ENCODE data around the gene CXCL9.

DNA sequence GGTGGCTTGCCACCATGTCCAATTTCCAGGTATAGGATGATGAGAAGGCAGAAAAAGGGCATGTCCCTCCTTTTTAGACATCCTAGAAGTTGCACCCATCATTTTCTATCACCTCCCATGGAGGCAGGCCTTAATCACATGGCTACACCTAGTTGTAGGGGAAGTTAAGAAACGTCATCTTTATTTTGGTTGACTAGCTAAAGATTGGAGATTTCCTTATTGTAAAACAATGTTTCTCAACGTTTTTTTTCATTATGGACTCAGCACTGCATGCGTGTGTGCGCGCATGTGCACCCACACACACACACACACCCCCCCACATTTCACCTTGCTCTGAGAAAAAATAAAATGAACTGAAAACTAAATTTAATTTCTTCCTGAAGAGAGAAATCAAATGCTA, 2.0 kb upstream of the CXCL9 start:
- TF ChIP-seq, protein P1, sequence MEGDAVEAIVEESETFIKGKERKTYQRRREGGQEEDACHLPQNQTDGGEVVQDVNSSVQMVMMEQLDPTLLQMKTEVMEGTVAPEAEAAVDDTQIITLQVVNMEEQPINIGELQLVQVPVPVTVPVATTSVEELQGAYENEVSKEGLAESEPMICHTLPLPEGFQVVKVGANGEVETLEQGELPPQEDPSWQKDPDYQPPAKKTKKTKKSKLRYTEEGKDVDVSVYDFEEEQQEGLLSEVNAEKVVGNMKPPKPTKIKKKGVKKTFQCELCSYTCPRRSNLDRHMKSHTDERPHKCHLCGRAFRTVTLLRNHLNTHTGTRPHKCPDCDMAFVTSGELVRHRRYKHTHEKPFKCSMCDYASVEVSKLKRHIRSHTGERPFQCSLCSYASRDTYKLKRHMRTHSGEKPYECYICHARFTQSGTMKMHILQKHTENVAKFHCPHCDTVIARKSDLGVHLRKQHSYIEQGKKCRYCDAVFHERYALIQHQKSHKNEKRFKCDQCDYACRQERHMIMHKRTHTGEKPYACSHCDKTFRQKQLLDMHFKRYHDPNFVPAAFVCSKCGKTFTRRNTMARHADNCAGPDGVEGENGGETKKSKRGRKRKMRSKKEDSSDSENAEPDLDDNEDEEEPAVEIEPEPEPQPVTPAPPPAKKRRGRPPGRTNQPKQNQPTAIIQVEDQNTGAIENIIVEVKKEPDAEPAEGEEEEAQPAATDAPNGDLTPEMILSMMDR (IDR thresholded peaks at IDR 0.05; ENCODE audit: poor library complexity) = no peak
- TF ChIP-seq EZH2 (IDR thresholded peaks at IDR 0.05; ENCODE audit: borderline replicate concordance) = no peak
